ENCODE data around the gene TNFAIP2. TPM values are rescaled to one million over a fixed set of nuclear protein-coding genes. Genes with fewer than 3 reads are reported as not detected.

The TNFAIP2 gene
- total RNA-seq, 4 donors from 2014 or later: 25.1 to 76.3 (median 52.7) TPM

GRCh38 chr14:103139132-103140025 is 16.1 kb downstream of the TNFAIP2 start:
- no peaks in the 10 kb centered on the region for H3K9me3 ChIP-seq
- TF ChIP-seq EP300 (IDR thresholded peaks at IDR 0.05; ENCODE audit: low read depth) (no peak), POLR2A (IDR thresholded peaks at IDR 0.05) (no peak), CTCF (IDR thresholded peaks at IDR 0.05) (no peak), POLR2AphosphoS5 (IDR thresholded peaks at IDR 0.05) (no peak)
- WGBS, 2 donors (ENCODE audit: low coverage in 1 of 2): 55 to 67% methylated on average over 26 to 29 of the region's 29 CpGs
- in situ Hi-C loops (cut with MboI; ENCODE audit: low pct_ligation_motif_present in 1 of 4, low pct_unique_long_range_greater_than_20kb in 1 of 4, low sequenced_read_pairs in 3 of 4): no loop called here
- intact Hi-C loops (cut with DNase I; ENCODE audit: low total_unique reads): no loop called here
- peaks cover 0 to 21% (median 6%) of the 10 kb centered on the region in 4 donors for H3K4me1 ChIP-seq
- DNase-seq: no peak
- peaks cover 44% of the 10 kb centered on the region for H3K27me3 ChIP-seq
- peak overlapping the region in 1 of 4 donors; percentile 29 for H3K27ac ChIP-seq
- peak overlapping the region in 1 of 4 donors; percentile 14 for H3K4me3 ChIP-seq
- no peaks in the 10 kb centered on the region for H3K36me3 ChIP-seq

- H3K27me3 ChIP-seq: peaks cover 44% of the 10 kb centered on the region
- H3K27ac ChIP-seq: no peak overlapping the region
- no peaks in the 10 kb centered on the region for H3K9me3 ChIP-seq
- no peaks in the 10 kb centered on the region for H3K36me3 ChIP-seq
- peaks cover 0 to 21% (median 6%) of the 10 kb centered on the region in 4 donors for H3K4me1 ChIP-seq
- intact Hi-C loops (cut with DNase I; ENCODE audit: low total_unique reads) (no loop called here), in situ Hi-C loops (cut with MboI; ENCODE audit: low pct_ligation_motif_present in 1 of 4, low pct_unique_long_range_greater_than_20kb in 1 of 4, low sequenced_read_pairs in 3 of 4) (no loop called here)
- no peak for TF ChIP-seq CTCF (IDR thresholded peaks at IDR 0.05)
- TF ChIP-seq EP300 (IDR thresholded peaks at IDR 0.05; ENCODE audit: low read depth): no peak
- TF ChIP-seq POLR2AphosphoS5 (IDR thresholded peaks at IDR 0.05): no peak
- TF ChIP-seq POLR2A (IDR thresholded peaks at IDR 0.05): no peak
- H3K4me3 ChIP-seq: no peak overlapping the region
- no peak for DNase-seq
- 29 to 45% methylated on average over 3 to 12 of the region's 12 CpGs for WGBS, 2 donors (ENCODE audit: low coverage in 1 of 2)
Measured at GRCh38 chr14:103140316-103141109, 17.3 kb downstream of the TNFAIP2 start.

- no peaks in the 10 kb centered on the region for H3K36me3 ChIP-seq
- in situ Hi-C loops (cut with MboI; ENCODE audit: low pct_ligation_motif_present in 1 of 4, low pct_unique_long_range_greater_than_20kb in 1 of 4, low sequenced_read_pairs in 3 of 4): no loop called here
- no peak overlapping the region for H3K27ac ChIP-seq
- H3K4me3 ChIP-seq: no peak overlapping the region
- H3K4me1 ChIP-seq: peaks cover 0 to 21% (median 6%) of the 10 kb centered on the region in 4 donors
- intact Hi-C loops (cut with DNase I; ENCODE audit: low total_unique reads): no loop called here
- WGBS, 2 donors (ENCODE audit: low coverage in 1 of 2): 38 to 46% methylated on average over 4 to 8 of the region's 8 CpGs
- H3K27me3 ChIP-seq: peaks cover 44% of the 10 kb centered on the region
- H3K9me3 ChIP-seq: no peaks in the 10 kb centered on the region
- DNase-seq: peak; percentile 63
- TF ChIP-seq CTCF (IDR thresholded peaks at IDR 0.05) (peak; percentile 43 to 54 (median 47)), POLR2AphosphoS5 (IDR thresholded peaks at IDR 0.05) (no peak), EP300 (IDR thresholded peaks at IDR 0.05; ENCODE audit: low read depth) (no peak)
Measured at GRCh38 chr14:103141117-103141796, 18.0 kb downstream of the TNFAIP2 start.

GRCh38 chr14:103142026-103142425 is 18.8 kb downstream of the TNFAIP2 start:
- no peak for DNase-seq
- peaks cover 44% of the 10 kb centered on the region for H3K27me3 ChIP-seq
- no peak for TF ChIP-seq POLR2A (IDR thresholded peaks at IDR 0.05)
- TF ChIP-seq CTCF (IDR thresholded peaks at IDR 0.05): no peak
- no peak for TF ChIP-seq POLR2AphosphoS5 (IDR thresholded peaks at IDR 0.05)
- no peak for TF ChIP-seq EP300 (IDR thresholded peaks at IDR 0.05; ENCODE audit: low read depth)
- no peak overlapping the region for H3K27ac ChIP-seq
- 84 to 100% methylated on average over 1 to 4 of the region's 4 CpGs for WGBS, 2 donors (ENCODE audit: low coverage in 1 of 2)
- in situ Hi-C loops (cut with MboI; ENCODE audit: low pct_ligation_motif_present in 1 of 4, low pct_unique_long_range_greater_than_20kb in 1 of 4, low sequenced_read_pairs in 3 of 4): no loop called here
- intact Hi-C loops (cut with DNase I; ENCODE audit: low total_unique reads): no loop called here
- peaks cover 0 to 21% (median 6%) of the 10 kb centered on the region in 4 donors for H3K4me1 ChIP-seq
- H3K36me3 ChIP-seq: no peaks in the 10 kb centered on the region
- H3K4me3 ChIP-seq: no peak overlapping the region
- H3K9me3 ChIP-seq: no peaks in the 10 kb centered on the region

All from transverse colon (tissue), 4 donors.